Keratinocyte (primary cell): ENCODE measurements around the gene TMEM19. TPM values are rescaled to one million over a fixed set of nuclear protein-coding genes. Genes with fewer than 3 reads are reported as not detected.

Experiments used
- DNase-seq: peaks from one replicate; pipeline ENCODE4 v3.0.0-alpha.2; 2011; ENCODE audit warnings: low read depth, missing footprints, low spot score
- FAIRE-seq: peaks from 2 replicates; lab custom pipeline; 2011; peaks lifted over from hg19 to GRCh38; lab: Jason Lieb, UNC
- H2AFZ ChIP-seq: 2 replicates; pipeline ENCODE4 v1.6.0; 2012; ENCODE audit warnings: low read length, control low read depth, inconsistent platforms; ENCODE audit not compliant: control insufficient read depth
- H3K27ac ChIP-seq: 2 replicates; pipeline ENCODE4 v1.5.1; 2011; ENCODE audit warnings: low read length; ENCODE audit not compliant: control insufficient read depth, insufficient read depth
- H3K27me3 ChIP-seq: 3 replicates; pipeline ENCODE4 v1.6.0; 2011; ENCODE audit warnings: low read length; ENCODE audit not compliant: control insufficient read depth, insufficient read depth; ENCODE audit errors: extremely low read depth
- H3K36me3 ChIP-seq, 2 experiments: 2 replicates in 1 of 2; 3 replicates in 1 of 2; pipeline ENCODE4 v1.5.1; 2011; ENCODE audit warnings: low read length in 2 of 2, mild to moderate bottlenecking in 1 of 2; ENCODE audit not compliant: control insufficient read depth in 2 of 2, insufficient read depth in 2 of 2; ENCODE audit errors: extremely low read depth in 1 of 2
- H3K4me1 ChIP-seq: 3 replicates; pipeline ENCODE4 v1.5.1; 2011; ENCODE audit warnings: low read length; ENCODE audit not compliant: control insufficient read depth, insufficient read depth; ENCODE audit errors: extremely low read depth
- H3K4me2 ChIP-seq: 3 replicates; pipeline ENCODE4 v1.6.0; 2011; ENCODE audit warnings: low read depth, low read length; ENCODE audit not compliant: control insufficient read depth, insufficient read depth; ENCODE audit errors: extremely low read depth
- H3K4me3 ChIP-seq, 3 experiments: fragments of 200-600 bp in 1 of 3; sonication (generic) in 1 of 3; 2 replicates in 2 of 3; 3 replicates in 1 of 3; pipeline ENCODE4 v1.5.1; 2011 to 2016; ENCODE audit warnings: low read length in 3 of 3, mild to moderate bottlenecking in 3 of 3, control low read depth in 2 of 3, inconsistent platforms in 1 of 3, low read depth in 1 of 3, mixed read lengths in 1 of 3, mixed run types in 1 of 3, moderate library complexity in 1 of 3; ENCODE audit not compliant: control insufficient read depth in 2 of 3, insufficient read depth in 2 of 3; ENCODE audit errors: extremely low read depth in 1 of 3
- H3K79me2 ChIP-seq: 2 replicates; pipeline ENCODE4 v1.6.0; 2012; ENCODE audit warnings: low read length; ENCODE audit not compliant: control insufficient read depth, insufficient read depth
- H3K9ac ChIP-seq: 3 replicates; pipeline ENCODE4 v1.6.0; 2011; ENCODE audit warnings: low read length; ENCODE audit not compliant: control insufficient read depth, insufficient read depth; ENCODE audit errors: extremely low read depth
- H3K9me1 ChIP-seq: 3 replicates; pipeline ENCODE4 v1.6.0; 2011; ENCODE audit warnings: low read length; ENCODE audit not compliant: control insufficient read depth, insufficient read depth; ENCODE audit errors: extremely low read depth
- H3K9me3 ChIP-seq: 2 replicates; pipeline ENCODE4 v1.5.1; 2012; ENCODE audit warnings: low read depth, low read length; ENCODE audit not compliant: control insufficient read depth
- H4K20me1 ChIP-seq: 3 replicates; pipeline ENCODE4 v1.6.0; 2011; ENCODE audit warnings: low read length; ENCODE audit not compliant: control insufficient read depth, insufficient read depth; ENCODE audit errors: extremely low read depth
- EZH2 ChIP-seq: IDR thresholded peaks from one replicate; pipeline ENCODE4 v1.6.1; 2012; ENCODE audit warnings: inconsistent platforms, mild to moderate bottlenecking, low read length, moderate library complexity
- dilution Hi-C: fragments of 300-500 bp; cut with MboI; formaldehyde crosslinking; loops from one replicate; pipeline ENCODE4 v1.7.0; 2020; ENCODE audit warnings: low sequenced_read_pairs; ENCODE audit not compliant: extremely low pct_ligation_motif_present
- polyA plus RNA-seq, 5 experiments: library from polyadenylated mRNA; depleted of rRNA in 3 of 5; stranded (reverse) in 3 of 5; stranded (forward) in 1 of 5; unstranded in 1 of 5; fragments of >200 nt; gene quantifications; 1 replicate in 1 of 5; 2 replicates in 3 of 5; 3 replicates in 1 of 5; pipeline versions ENCODE4 v1.2.1 to v1.2.3, GENCODE V29; 2011 to 2012; ENCODE audit warnings: missing spikeins in 2 of 5, low read depth in 1 of 5, low replicate concordance in 1 of 5
- TF ChIP-seq, protein P1 (sequence below), 3 experiments: IDR thresholded peaks in 1 of 3; conservative IDR thresholded peaks in 1 of 3; optimal IDR thresholded peaks in 1 of 3; 2 replicates in 2 of 3; 3 replicates in 1 of 3; pipeline versions ENCODE3 to v1.5.1; 2011; ENCODE audit warnings: low read length in 3 of 3, mild to moderate bottlenecking in 3 of 3, moderate library complexity in 2 of 3, control low read depth in 1 of 3, inconsistent platforms in 1 of 3; ENCODE audit not compliant: insufficient read depth in 2 of 3; ENCODE audit errors: extremely low read depth in 1 of 3

The TMEM19 gene
- polyA plus RNA-seq, 1 donor (not counting 4 experiments of a cell fraction or from before 2014, with no cell fraction given): 38.8 TPM

DNA sequence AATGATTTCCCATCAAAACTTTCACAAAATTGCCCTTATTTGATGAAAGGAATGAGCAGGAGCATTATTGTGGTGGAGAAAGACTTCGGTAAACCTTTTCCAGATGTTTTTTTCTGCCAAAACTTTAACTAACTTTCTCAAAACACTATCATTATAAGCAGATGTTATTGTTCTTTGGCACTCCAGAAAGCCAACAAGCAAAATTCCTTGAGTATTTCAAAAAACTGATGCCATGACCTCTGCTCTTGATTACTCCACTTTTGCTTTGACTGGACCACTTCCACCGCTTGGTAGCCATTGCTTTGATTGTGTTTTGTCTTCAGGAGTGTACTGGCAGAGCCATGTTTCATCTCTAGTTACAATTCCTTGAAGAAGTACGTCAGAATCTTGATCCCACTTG is 39.1 kb downstream of the TMEM19 start:
- H3K4me1 ChIP-seq: peaks cover 8% of the 10 kb centered on the region

DNA sequence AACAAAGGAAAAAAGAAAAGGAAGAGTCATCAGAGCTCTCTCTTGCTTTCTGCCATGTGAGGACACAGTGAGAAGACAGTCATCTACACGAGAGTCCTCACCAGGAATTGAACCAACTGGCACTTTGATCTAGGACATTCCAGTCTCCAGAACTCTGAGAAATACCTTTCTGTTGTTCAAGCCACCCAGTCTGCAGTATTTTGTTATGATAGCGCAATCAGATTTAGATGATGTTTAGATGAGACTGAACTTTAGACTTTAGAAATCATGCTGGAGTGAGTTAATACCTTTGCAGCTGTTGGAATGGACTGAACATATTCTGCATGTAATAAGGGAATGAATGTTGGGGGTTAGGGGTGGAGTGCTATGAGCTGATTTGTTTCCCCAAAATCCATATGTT is 40.7 kb downstream of the TMEM19 start:
- Histone ChIP-seq H3K9me1 (no peaks in the 10 kb centered on the region), H3K27me3 (no peaks in the 10 kb centered on the region), H4K20me1 (no peaks in the 10 kb centered on the region), H3K9me3 (no peaks in the 10 kb centered on the region), H3K4me3 (no peak overlapping the region), H3K4me2 (no peak overlapping the region), H3K36me3 (no peaks in the 10 kb centered on the region), H2AFZ (no peak overlapping the region), H3K27ac (no peak overlapping the region), H3K4me1 (no peaks in the 10 kb centered on the region), H3K79me2 (no peaks in the 10 kb centered on the region), H3K9ac (no peak overlapping the region)
- FAIRE-seq (no peak), DNase-seq (no peak)
- dilution Hi-C loops: no loop called here
- no peak for TF ChIP-seq EZH2
- TF ChIP-seq, protein P1, sequence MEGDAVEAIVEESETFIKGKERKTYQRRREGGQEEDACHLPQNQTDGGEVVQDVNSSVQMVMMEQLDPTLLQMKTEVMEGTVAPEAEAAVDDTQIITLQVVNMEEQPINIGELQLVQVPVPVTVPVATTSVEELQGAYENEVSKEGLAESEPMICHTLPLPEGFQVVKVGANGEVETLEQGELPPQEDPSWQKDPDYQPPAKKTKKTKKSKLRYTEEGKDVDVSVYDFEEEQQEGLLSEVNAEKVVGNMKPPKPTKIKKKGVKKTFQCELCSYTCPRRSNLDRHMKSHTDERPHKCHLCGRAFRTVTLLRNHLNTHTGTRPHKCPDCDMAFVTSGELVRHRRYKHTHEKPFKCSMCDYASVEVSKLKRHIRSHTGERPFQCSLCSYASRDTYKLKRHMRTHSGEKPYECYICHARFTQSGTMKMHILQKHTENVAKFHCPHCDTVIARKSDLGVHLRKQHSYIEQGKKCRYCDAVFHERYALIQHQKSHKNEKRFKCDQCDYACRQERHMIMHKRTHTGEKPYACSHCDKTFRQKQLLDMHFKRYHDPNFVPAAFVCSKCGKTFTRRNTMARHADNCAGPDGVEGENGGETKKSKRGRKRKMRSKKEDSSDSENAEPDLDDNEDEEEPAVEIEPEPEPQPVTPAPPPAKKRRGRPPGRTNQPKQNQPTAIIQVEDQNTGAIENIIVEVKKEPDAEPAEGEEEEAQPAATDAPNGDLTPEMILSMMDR (optimal IDR thresholded peaks at IDR 0.05 in 1 of 3, IDR thresholded peaks at IDR 0.05 in 1 of 3, conservative IDR thresholded peaks at IDR 0.05 in 1 of 3; ENCODE audit: extremely low read depth in 1 of 3, insufficient read depth in 2 of 3, low read length in 3 of 3): no peak

More for the DNA sequence above, 39.1 kb downstream of the TMEM19 start:
- Histone ChIP-seq H3K4me2 (no peak overlapping the region), H3K9me3 (no peaks in the 10 kb centered on the region), H3K9ac (no peak overlapping the region), H3K9me1 (no peaks in the 10 kb centered on the region), H3K79me2 (no peaks in the 10 kb centered on the region), H4K20me1 (no peaks in the 10 kb centered on the region), H2AFZ (no peak overlapping the region), H3K27me3 (no peaks in the 10 kb centered on the region), H3K36me3 (no peaks in the 10 kb centered on the region), H3K27ac (no peak overlapping the region), H3K4me3 (no peak overlapping the region)
- dilution Hi-C loops: no loop called here
- TF ChIP-seq EZH2: no peak
- TF ChIP-seq, protein P1 (optimal IDR thresholded peaks at IDR 0.05 in 1 of 3, IDR thresholded peaks at IDR 0.05 in 1 of 3, conservative IDR thresholded peaks at IDR 0.05 in 1 of 3; ENCODE audit: extremely low read depth in 1 of 3, insufficient read depth in 2 of 3, low read length in 3 of 3): no peak
- FAIRE-seq (no peak), DNase-seq (no peak)
